CD4-positive, alpha-beta memory T cell (primary cell): ENCODE measurements around the gene SLBP. TPM values are rescaled to one million over a fixed set of nuclear protein-coding genes. Genes with fewer than 3 reads are reported as not detected.

Experiments used
- CTCF ChIA-PET: fragments of 350-600 bp; sonication (Branson Sonifier 250); formaldehyde crosslinking; loops from one replicate; lab custom pipeline; 2021; ENCODE audit warnings: inconsistent platforms; ENCODE audit not compliant: partially characterized antibody; lab: Charles Lee
- POLR2A ChIA-PET: fragments of 350-600 bp; sonication (Branson Sonifier 250); formaldehyde crosslinking; loops from one replicate; lab custom pipeline; 2021; ENCODE audit not compliant: partially characterized antibody; lab: Charles Lee
- DNase-seq, 5 donors: peaks; one replicate each; pipeline versions ENCODE4 v3.0.0 to v3.0.0-alpha.2; 2020 to 2022; ENCODE audit warnings: mixed read lengths in 1 of 5
- H3K27ac ChIP-seq: one replicate; pipeline ENCODE4 v1.7.0; 2013; ENCODE audit warnings: low read depth, low read length
- H3K27me3 ChIP-seq: 2 replicates; pipeline ENCODE4 v1.7.0; 2013; ENCODE audit warnings: mild to moderate bottlenecking, low read length, moderate library complexity; ENCODE audit not compliant: insufficient read depth
- H3K36me3 ChIP-seq: 2 replicates; pipeline ENCODE4 v1.7.0; 2013; ENCODE audit warnings: mild to moderate bottlenecking, low read length, moderate library complexity; ENCODE audit not compliant: insufficient read depth
- H3K4me1 ChIP-seq: 2 replicates; pipeline ENCODE4 v1.7.0; 2013; ENCODE audit warnings: mild to moderate bottlenecking, low read length, moderate library complexity; ENCODE audit not compliant: insufficient read depth
- H3K4me3 ChIP-seq, 2 donors: one replicate each; pipeline ENCODE4 v1.7.0; 2013; ENCODE audit warnings: low read length in 2 of 2, mild to moderate bottlenecking in 1 of 2
- H3K9me3 ChIP-seq, 2 donors: one replicate each; pipeline ENCODE4 v1.7.0; 2013; ENCODE audit warnings: low read length in 2 of 2, control low read depth in 1 of 2; ENCODE audit not compliant: control insufficient read depth in 1 of 2
- H3K27ac Mint-ChIP-seq, 7 donors: one replicate each; pipeline ENCODE4 v1.8.0; 2020 to 2021; ENCODE audit warnings: mixed read lengths in 7 of 7, mild to moderate bottlenecking in 6 of 7, inconsistent platforms in 3 of 7, moderate library complexity in 3 of 7
- H3K27me3 Mint-ChIP-seq, 2 donors: one replicate each; pipeline ENCODE4 v1.8.0; 2020 to 2021; ENCODE audit warnings: mixed read lengths in 2 of 2
- H3K36me3 Mint-ChIP-seq, 2 donors: one replicate each; pipeline ENCODE4 v1.8.0; 2020 to 2021; ENCODE audit warnings: mixed read lengths in 2 of 2, inconsistent platforms in 1 of 2, mild to moderate bottlenecking in 1 of 2
- H3K4me1 Mint-ChIP-seq, 4 donors: one replicate each; pipeline ENCODE4 v1.8.0; 2020 to 2021; ENCODE audit warnings: mixed read lengths in 4 of 4, mild to moderate bottlenecking in 1 of 4
- H3K4me3 Mint-ChIP-seq, 8 donors: one replicate each; pipeline ENCODE4 v1.8.0; 2020 to 2021; ENCODE audit warnings: mixed read lengths in 8 of 8, mild to moderate bottlenecking in 7 of 8, moderate library complexity in 6 of 8, inconsistent platforms in 3 of 8
- H3K9me3 Mint-ChIP-seq, 8 donors: one replicate each; pipeline ENCODE4 v1.8.0; 2020 to 2021; ENCODE audit warnings: mixed read lengths in 8 of 8, mild to moderate bottlenecking in 5 of 8, inconsistent platforms in 3 of 8, moderate library complexity in 1 of 8
- intact Hi-C: fragments of 100-400 bp; cut with micrococcal nuclease; formaldehyde crosslinking; loops from one replicate; pipeline ENCODE4 v1.15.1; 2023
- polyA plus RNA-seq, 2 donors: library from polyadenylated mRNA; unstranded; fragments of 300-500 nt; fragmentation: Illumina TruSeq; gene quantifications; one replicate each; pipeline ENCODE4 v1.2.3, GENCODE V29; 2021
- total RNA-seq, 2 experiments: library from RNA; stranded (reverse); gene quantifications; one replicate each; pipeline ENCODE4 v1.2.3, GENCODE V29; 2021

SLBP gene
- total and polyA plus RNA-seq, 4 experiments from 2014 or later = 41.8 to 71.6 (median 58.0) TPM

GRCh38 chr4:1743975-1744374 lies 31.9 kb upstream of the SLBP start:
- H3K36me3 Mint-ChIP-seq = peaks cover 17 to 34% of the 10 kb centered on the region in 2 donors
- no peaks in the 10 kb centered on the region for H3K27me3 Mint-ChIP-seq
- H3K4me3 ChIP-seq = no peak overlapping the region
- peaks cover 28% of the 10 kb centered on the region for H3K36me3 ChIP-seq
- peak overlapping the region in 1 of 7 donors; percentile 41 for H3K27ac Mint-ChIP-seq
- peaks cover 0 to 2% (median 0%) of the 10 kb centered on the region in 8 donors for H3K9me3 Mint-ChIP-seq
- no peak for DNase-seq
- H3K4me1 Mint-ChIP-seq = no peaks in the 10 kb centered on the region
- no peaks in the 10 kb centered on the region for H3K27me3 ChIP-seq
- no peaks in the 10 kb centered on the region for H3K4me1 ChIP-seq
- CTCF ChIA-PET = interaction anchor here (0.9 to 11.3 kb wide), 3 partner anchors 68 to 169 kb away, joined by 3 to 160 read pairs (median 4); no protein-coding TSS in a partner anchor
- no peak overlapping the region for H3K4me3 Mint-ChIP-seq
- no peaks in the 10 kb centered on the region for H3K9me3 ChIP-seq
- intact Hi-C loops = no loop called here
- POLR2A ChIA-PET = no interaction called here
- no peak overlapping the region for H3K27ac ChIP-seq

DNA sequence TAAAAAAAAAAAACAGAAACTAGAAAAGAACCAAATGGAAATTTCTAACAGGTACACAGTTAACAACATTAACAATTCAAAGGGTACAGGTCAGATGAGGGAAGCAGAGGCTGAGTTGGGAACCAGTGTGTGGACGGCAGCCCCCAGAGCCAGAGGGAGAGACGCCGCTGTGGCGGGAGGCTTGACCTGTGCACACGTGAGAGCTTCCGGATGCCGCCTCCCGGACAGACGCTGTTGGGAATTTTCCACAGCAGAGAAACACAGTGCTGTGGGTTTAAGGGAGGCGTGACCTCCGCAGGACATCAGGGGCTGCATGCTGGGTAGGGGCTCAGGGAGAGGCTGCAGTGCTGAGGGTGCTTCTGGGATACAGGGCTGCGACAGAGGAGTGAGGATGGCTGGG lies 31.4 kb upstream of the SLBP start:
- intact Hi-C loops = no loop called here
- H3K9me3 ChIP-seq = no peaks in the 10 kb centered on the region
- peaks cover 30% of the 10 kb centered on the region for H3K36me3 ChIP-seq
- H3K27ac Mint-ChIP-seq = peak overlapping the region in 1 of 7 donors; percentile 41
- no peak overlapping the region for H3K4me3 Mint-ChIP-seq
- no peak for DNase-seq
- H3K4me3 ChIP-seq = no peak overlapping the region
- no peaks in the 10 kb centered on the region for H3K27me3 ChIP-seq
- H3K4me1 ChIP-seq = no peaks in the 10 kb centered on the region
- CTCF ChIA-PET = interaction anchor here (0.7 to 11.3 kb wide), 3 partner anchors 116 to 169 kb away, joined by 3 to 160 read pairs (median 3); no protein-coding TSS in a partner anchor
- POLR2A ChIA-PET = no interaction called here
- no peaks in the 10 kb centered on the region for H3K4me1 Mint-ChIP-seq
- H3K36me3 Mint-ChIP-seq = peaks cover 21 to 38% of the 10 kb centered on the region in 2 donors
- H3K27ac ChIP-seq = no peak overlapping the region
- peaks cover 0 to 6% (median 4%) of the 10 kb centered on the region in 8 donors for H3K9me3 Mint-ChIP-seq
- H3K27me3 Mint-ChIP-seq = no peaks in the 10 kb centered on the region

GRCh38 chr4:1741208-1741607 lies 29.1 kb upstream of the SLBP start:
- H3K4me1 ChIP-seq = no peaks in the 10 kb centered on the region
- H3K9me3 Mint-ChIP-seq = peaks cover 0 to 17% (median 6%) of the 10 kb centered on the region in 8 donors
- peaks cover 42 to 57% of the 10 kb centered on the region in 2 donors for H3K36me3 Mint-ChIP-seq
- H3K27me3 ChIP-seq = no peaks in the 10 kb centered on the region
- H3K27ac ChIP-seq = no peak overlapping the region
- no peak for DNase-seq
- no peaks in the 10 kb centered on the region for H3K4me1 Mint-ChIP-seq
- H3K9me3 ChIP-seq = peaks cover 0 to 9% of the 10 kb centered on the region in 2 donors
- H3K4me3 ChIP-seq = no peak overlapping the region
- no peak overlapping the region for H3K4me3 Mint-ChIP-seq
- ChIA-PET CTCF (interaction anchor here (1.0 to 1.9 kb wide), 4 partner anchors 11 to 69 kb away, joined by 3 to 7 read pairs (median 4); no protein-coding TSS in a partner anchor), POLR2A (no interaction called here)
- H3K27ac Mint-ChIP-seq = no peak overlapping the region
- peaks cover 53% of the 10 kb centered on the region for H3K36me3 ChIP-seq
- no peaks in the 10 kb centered on the region for H3K27me3 Mint-ChIP-seq
- intact Hi-C loops = no loop called here

- peaks cover 0 to 17% (median 6%) of the 10 kb centered on the region in 8 donors for H3K9me3 Mint-ChIP-seq
- Histone ChIP-seq H3K4me1 (no peaks in the 10 kb centered on the region), H3K27ac (no peak overlapping the region), H3K9me3 (peaks cover 0 to 9% of the 10 kb centered on the region in 2 donors), H3K27me3 (no peaks in the 10 kb centered on the region), H3K36me3 (peaks cover 54% of the 10 kb centered on the region), H3K4me3 (no peak overlapping the region)
- intact Hi-C loops = no loop called here
- H3K36me3 Mint-ChIP-seq = peaks cover 42 to 62% of the 10 kb centered on the region in 2 donors
- H3K4me3 Mint-ChIP-seq = no peak overlapping the region
- H3K4me1 Mint-ChIP-seq = no peaks in the 10 kb centered on the region
- H3K27ac Mint-ChIP-seq = no peak overlapping the region
- H3K27me3 Mint-ChIP-seq = no peaks in the 10 kb centered on the region
- DNase-seq = no peak
- CTCF ChIA-PET = interaction anchor here (1.0 to 1.9 kb wide), 4 partner anchors 8 to 160 kb away, joined by 3 to 7 read pairs (median 4); no protein-coding TSS in a partner anchor
- POLR2A ChIA-PET = interaction anchor here (0.9 to 1.2 kb wide), 2 partner anchors 9 to 28 kb away, joined by 3 read pairs; partner anchors contain the start of gene SLBP
These were observed 28.0 kb upstream of the SLBP start for GRCh38 chr4:1740021-1740545.

DNA sequence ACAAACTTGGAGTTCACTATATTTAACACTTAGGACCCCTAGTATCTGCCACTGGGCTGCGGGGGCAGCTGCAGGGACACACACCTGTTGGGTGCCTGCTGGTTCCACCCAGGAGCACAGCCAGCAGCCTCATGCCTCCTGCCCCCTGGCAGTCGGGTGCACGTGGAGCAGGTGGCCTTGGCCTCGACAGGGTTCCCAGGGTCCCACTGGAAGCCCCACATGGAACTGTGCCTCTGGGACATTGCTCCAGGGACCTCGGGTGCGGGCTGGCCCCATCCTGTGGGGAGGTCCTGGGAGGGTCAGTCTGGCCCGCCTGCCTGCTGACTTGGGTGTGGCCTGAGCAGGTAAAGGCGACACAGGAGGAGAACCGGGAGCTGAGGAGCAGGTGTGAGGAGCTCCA lies 27.2 kb upstream of the SLBP start:
- DNase-seq = no peak
- CTCF ChIA-PET = interaction anchor here (1.0 to 1.9 kb wide), 3 partner anchors 9 to 160 kb away, joined by 3 to 4 read pairs (median 3); no protein-coding TSS in a partner anchor
- Mint-ChIP-seq H3K27ac (no peak overlapping the region), H3K36me3 (peaks cover 39 to 57% of the 10 kb centered on the region in 2 donors), H3K9me3 (peaks cover 0 to 17% (median 6%) of the 10 kb centered on the region in 8 donors), H3K4me3 (no peak overlapping the region), H3K4me1 (no peaks in the 10 kb centered on the region), H3K27me3 (no peaks in the 10 kb centered on the region)
- no peaks in the 10 kb centered on the region for H3K27me3 ChIP-seq
- H3K9me3 ChIP-seq = peaks cover 0 to 9% of the 10 kb centered on the region in 2 donors
- H3K36me3 ChIP-seq = peaks cover 59% of the 10 kb centered on the region
- no peaks in the 10 kb centered on the region for H3K4me1 ChIP-seq
- POLR2A ChIA-PET = interaction anchor here (1.2 kb wide), 1 partner anchor 9 kb away, joined by 3 read pairs; no protein-coding TSS in a partner anchor
- H3K4me3 ChIP-seq = no peak overlapping the region
- no peak overlapping the region for H3K27ac ChIP-seq
- intact Hi-C loops = no loop called here

GRCh38 chr4:1738410-1738809 lies 26.3 kb upstream of the SLBP start:
- Mint-ChIP-seq H3K27me3 (no peaks in the 10 kb centered on the region), H3K36me3 (peaks cover 39 to 54% of the 10 kb centered on the region in 2 donors), H3K9me3 (peaks cover 0 to 17% (median 6%) of the 10 kb centered on the region in 8 donors), H3K4me1 (no peaks in the 10 kb centered on the region), H3K4me3 (no peak overlapping the region), H3K27ac (peak overlapping the region in 1 of 7 donors; percentile 73)
- H3K4me3 ChIP-seq = no peak overlapping the region
- H3K27me3 ChIP-seq = no peaks in the 10 kb centered on the region
- no peak for DNase-seq
- peaks cover 0 to 9% of the 10 kb centered on the region in 2 donors for H3K9me3 ChIP-seq
- ChIA-PET CTCF (interaction anchor here (3.0 kb wide), 1 partner anchor 46 kb away, joined by 13 read pairs; no protein-coding TSS in a partner anchor), POLR2A (no interaction called here)
- no peak overlapping the region for H3K27ac ChIP-seq
- no peaks in the 10 kb centered on the region for H3K4me1 ChIP-seq
- intact Hi-C loops = no loop called here
- peaks cover 59% of the 10 kb centered on the region for H3K36me3 ChIP-seq

DNA sequence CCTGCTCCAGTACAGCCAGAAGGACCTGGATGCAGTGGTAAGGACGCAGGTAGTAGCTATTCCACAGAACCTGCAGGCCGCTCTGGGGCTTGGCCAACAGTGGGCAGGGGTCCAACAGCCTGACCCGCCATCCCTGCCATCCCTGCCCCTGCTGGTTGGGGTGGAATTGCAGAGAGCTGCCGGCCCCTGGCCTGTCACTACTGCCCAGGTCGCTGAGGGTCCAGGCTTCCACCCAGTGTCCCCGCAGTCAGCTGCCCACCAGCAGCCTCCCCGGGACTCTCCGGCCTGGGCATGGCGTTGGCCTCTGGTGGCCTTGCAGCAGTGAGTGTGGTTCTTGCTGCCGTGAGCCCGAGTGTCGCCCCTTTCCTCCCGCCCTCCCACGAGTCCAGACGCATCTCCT lies 25.5 kb upstream of the SLBP start:
- H3K27me3 Mint-ChIP-seq = no peaks in the 10 kb centered on the region
- ChIA-PET POLR2A (no interaction called here), CTCF (interaction anchor here (0.6 to 3.0 kb wide), 2 partner anchors 13 to 45 kb away, joined by 3 to 13 read pairs; no protein-coding TSS in a partner anchor)
- H3K4me1 Mint-ChIP-seq = no peaks in the 10 kb centered on the region
- H3K27ac Mint-ChIP-seq = no peak overlapping the region
- peaks cover 43 to 58% of the 10 kb centered on the region in 2 donors for H3K36me3 Mint-ChIP-seq
- H3K27me3 ChIP-seq = no peaks in the 10 kb centered on the region
- DNase-seq = no peak
- H3K9me3 Mint-ChIP-seq = peaks cover 0 to 17% (median 6%) of the 10 kb centered on the region in 8 donors
- no peaks in the 10 kb centered on the region for H3K4me1 ChIP-seq
- no peak overlapping the region for H3K27ac ChIP-seq
- peaks cover 66% of the 10 kb centered on the region for H3K36me3 ChIP-seq
- no peak overlapping the region for H3K4me3 ChIP-seq
- H3K4me3 Mint-ChIP-seq = no peak overlapping the region
- intact Hi-C loops = no loop called here
- H3K9me3 ChIP-seq = peaks cover 0 to 9% of the 10 kb centered on the region in 2 donors
